Measurements from ENCODE around the gene TRIM9. TPM values are rescaled to one million over a fixed set of nuclear protein-coding genes. Genes with fewer than 3 reads are reported as not detected.

TRIM9 gene
- total and polyA plus RNA-seq, 2 experiments from 2014 or later = 4.4 to 6.2 TPM

DNA sequence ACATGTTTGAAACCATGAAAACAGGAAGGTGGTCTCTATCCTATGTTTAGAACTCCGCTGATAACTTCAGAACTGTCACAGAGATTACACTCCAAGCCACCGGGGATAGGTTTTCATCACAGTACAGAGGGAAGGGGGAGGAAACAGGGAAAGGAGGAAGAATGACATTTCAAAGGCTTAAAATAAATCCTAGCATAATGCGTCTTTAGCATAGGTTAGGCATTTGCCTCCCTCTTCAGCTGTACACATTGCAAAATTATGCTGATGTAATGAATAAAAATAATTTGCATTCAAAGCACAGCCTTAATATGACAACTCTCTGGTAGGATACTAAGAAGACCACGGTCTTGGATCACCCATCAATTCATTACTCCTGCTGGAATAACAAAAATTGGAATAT lies 96.3 kb downstream of the TRIM9 start:
- Mint-ChIP-seq H3K4me3 (no peak overlapping the region), H3K27ac (no peak overlapping the region), H3K36me3 (ENCODE audit: low read depth) (no peaks in the 10 kb centered on the region; the same call in 2 of the 3 replicates), H3K9me3 (no peaks in the 10 kb centered on the region), H3K27me3 (ENCODE audit: insufficient read depth, low read depth, poor library complexity) (no peaks in the 10 kb centered on the region), H3K4me1 (peaks cover 15% of the 10 kb centered on the region)
- no peaks in the 10 kb centered on the region for H3K79me2 ChIP-seq (replicated peaks; ENCODE audit: insufficient read depth)
- ATAC-seq = no peak
- no peak overlapping the region for H3K4me3 ChIP-seq
- no peak for DNase-seq (ENCODE audit: low spot score)
- TF ChIP-seq POLR2AphosphoS5 (IDR thresholded peaks at IDR 0.05; ENCODE audit: low read depth) (no peak), EZH2phosphoT487 (IDR thresholded peaks at IDR 0.05; ENCODE audit: unreplicated experiment) (no peak), NANOG (IDR thresholded peaks at IDR 0.05; ENCODE audit: borderline replicate concordance) (no peak), CREB1 (CRISPR knock-in tag; IDR thresholded peaks at IDR 0.05; ENCODE audit: low read depth) (no peak), JUNB (IDR thresholded peaks at IDR 0.05; ENCODE audit: unreplicated experiment) (no peak), ZNF462 (CRISPR knock-in tag; IDR thresholded peaks at IDR 0.05) (no peak), ZNF331 (CRISPR knock-in tag; IDR thresholded peaks at IDR 0.05; ENCODE audit: low read depth) (no peak), EZH2 (IDR thresholded peaks at IDR 0.05; ENCODE audit: low read depth, unreplicated experiment) (no peak), CTCF (conservative IDR thresholded peaks at IDR 0.05; ENCODE audit: low read depth in 2 of 2) (no peak), STAT1 (IDR thresholded peaks at IDR 0.05; ENCODE audit: unreplicated experiment) (no peak), ZNF114 (CRISPR knock-in tag; IDR thresholded peaks at IDR 0.05) (no peak)
- TF ChIP-seq, protein P1, sequence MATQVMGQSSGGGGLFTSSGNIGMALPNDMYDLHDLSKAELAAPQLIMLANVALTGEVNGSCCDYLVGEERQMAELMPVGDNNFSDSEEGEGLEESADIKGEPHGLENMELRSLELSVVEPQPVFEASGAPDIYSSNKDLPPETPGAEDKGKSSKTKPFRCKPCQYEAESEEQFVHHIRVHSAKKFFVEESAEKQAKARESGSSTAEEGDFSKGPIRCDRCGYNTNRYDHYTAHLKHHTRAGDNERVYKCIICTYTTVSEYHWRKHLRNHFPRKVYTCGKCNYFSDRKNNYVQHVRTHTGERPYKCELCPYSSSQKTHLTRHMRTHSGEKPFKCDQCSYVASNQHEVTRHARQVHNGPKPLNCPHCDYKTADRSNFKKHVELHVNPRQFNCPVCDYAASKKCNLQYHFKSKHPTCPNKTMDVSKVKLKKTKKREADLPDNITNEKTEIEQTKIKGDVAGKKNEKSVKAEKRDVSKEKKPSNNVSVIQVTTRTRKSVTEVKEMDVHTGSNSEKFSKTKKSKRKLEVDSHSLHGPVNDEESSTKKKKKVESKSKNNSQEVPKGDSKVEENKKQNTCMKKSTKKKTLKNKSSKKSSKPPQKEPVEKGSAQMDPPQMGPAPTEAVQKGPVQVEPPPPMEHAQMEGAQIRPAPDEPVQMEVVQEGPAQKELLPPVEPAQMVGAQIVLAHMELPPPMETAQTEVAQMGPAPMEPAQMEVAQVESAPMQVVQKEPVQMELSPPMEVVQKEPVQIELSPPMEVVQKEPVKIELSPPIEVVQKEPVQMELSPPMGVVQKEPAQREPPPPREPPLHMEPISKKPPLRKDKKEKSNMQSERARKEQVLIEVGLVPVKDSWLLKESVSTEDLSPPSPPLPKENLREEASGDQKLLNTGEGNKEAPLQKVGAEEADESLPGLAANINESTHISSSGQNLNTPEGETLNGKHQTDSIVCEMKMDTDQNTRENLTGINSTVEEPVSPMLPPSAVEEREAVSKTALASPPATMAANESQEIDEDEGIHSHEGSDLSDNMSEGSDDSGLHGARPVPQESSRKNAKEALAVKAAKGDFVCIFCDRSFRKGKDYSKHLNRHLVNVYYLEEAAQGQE (IDR thresholded peaks at IDR 0.05; ENCODE audit: unreplicated experiment) = no peak
- TF ChIP-seq, protein P2, sequence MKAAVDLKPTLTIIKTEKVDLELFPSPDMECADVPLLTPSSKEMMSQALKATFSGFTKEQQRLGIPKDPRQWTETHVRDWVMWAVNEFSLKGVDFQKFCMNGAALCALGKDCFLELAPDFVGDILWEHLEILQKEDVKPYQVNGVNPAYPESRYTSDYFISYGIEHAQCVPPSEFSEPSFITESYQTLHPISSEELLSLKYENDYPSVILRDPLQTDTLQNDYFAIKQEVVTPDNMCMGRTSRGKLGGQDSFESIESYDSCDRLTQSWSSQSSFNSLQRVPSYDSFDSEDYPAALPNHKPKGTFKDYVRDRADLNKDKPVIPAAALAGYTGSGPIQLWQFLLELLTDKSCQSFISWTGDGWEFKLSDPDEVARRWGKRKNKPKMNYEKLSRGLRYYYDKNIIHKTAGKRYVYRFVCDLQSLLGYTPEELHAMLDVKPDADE (IDR thresholded peaks at IDR 0.05) = no peak
- no peak overlapping the region for H3K27ac ChIP-seq (ENCODE audit: low read depth)
- no peaks in the 10 kb centered on the region for H3F3A ChIP-seq (replicated peaks; ENCODE audit: low read depth)
- no peaks in the 10 kb centered on the region for H3K36me3 ChIP-seq (ENCODE audit: insufficient read depth)
- H3K27me3 ChIP-seq (ENCODE audit: insufficient read depth) = no peaks in the 10 kb centered on the region
- no peaks in the 10 kb centered on the region for H4K20me1 ChIP-seq (replicated peaks; ENCODE audit: insufficient read depth)
- no peak overlapping the region for H3K4me2 ChIP-seq
- no peaks in the 10 kb centered on the region for H3K9me2 ChIP-seq (ENCODE audit: insufficient read depth)
- H3K4me1 ChIP-seq (ENCODE audit: insufficient read depth) = peaks cover 12% of the 10 kb centered on the region
- H2AFZ ChIP-seq = no peak overlapping the region
